IMR-90 (cell line): ENCODE measurements around the gene PTK7.

Source experiments
- POLR2A ChIP-seq: IDR thresholded peaks from 2 replicates; pipeline ENCODE4 v1.6.1; 2012; ENCODE audit warnings: mild to moderate bottlenecking, low read depth, low read length
- TF ChIP-seq, protein P1 (sequence below): conservative IDR thresholded peaks from 2 replicates; pipeline ENCODE4 v1.5.1; 2012; ENCODE audit warnings: mild to moderate bottlenecking, low read depth, low read length, improper control_type of control experiment

DNA sequence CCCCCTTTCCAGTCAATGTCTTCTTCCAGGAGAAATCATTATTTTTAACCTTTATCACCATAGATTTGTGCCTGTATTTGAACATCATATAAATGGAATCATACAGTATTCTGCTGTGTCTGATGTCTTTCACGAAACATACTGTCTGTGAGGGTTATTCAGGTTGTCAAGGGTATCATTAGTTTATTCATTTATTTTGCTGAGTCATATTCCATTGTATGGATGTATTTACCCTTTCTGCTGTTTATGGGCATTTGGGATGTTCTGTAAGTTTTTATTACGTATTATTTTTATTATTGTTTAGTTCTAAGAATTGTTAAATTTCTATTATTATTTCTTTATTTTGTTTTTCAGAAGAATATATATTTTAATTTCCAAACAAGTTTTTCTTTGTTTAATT lies 131.2 kb downstream of the PTK7 start:
- TF ChIP-seq, protein P1, sequence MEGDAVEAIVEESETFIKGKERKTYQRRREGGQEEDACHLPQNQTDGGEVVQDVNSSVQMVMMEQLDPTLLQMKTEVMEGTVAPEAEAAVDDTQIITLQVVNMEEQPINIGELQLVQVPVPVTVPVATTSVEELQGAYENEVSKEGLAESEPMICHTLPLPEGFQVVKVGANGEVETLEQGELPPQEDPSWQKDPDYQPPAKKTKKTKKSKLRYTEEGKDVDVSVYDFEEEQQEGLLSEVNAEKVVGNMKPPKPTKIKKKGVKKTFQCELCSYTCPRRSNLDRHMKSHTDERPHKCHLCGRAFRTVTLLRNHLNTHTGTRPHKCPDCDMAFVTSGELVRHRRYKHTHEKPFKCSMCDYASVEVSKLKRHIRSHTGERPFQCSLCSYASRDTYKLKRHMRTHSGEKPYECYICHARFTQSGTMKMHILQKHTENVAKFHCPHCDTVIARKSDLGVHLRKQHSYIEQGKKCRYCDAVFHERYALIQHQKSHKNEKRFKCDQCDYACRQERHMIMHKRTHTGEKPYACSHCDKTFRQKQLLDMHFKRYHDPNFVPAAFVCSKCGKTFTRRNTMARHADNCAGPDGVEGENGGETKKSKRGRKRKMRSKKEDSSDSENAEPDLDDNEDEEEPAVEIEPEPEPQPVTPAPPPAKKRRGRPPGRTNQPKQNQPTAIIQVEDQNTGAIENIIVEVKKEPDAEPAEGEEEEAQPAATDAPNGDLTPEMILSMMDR: no peak
- no peak for TF ChIP-seq POLR2A
